Neural progenitor cell (in vitro differentiated cells): ENCODE data around the gene LRRTM4.

ENCODE experiments used
- EZH2 ChIP-seq: fragments of 200-600 bp; sonication (generic); IDR thresholded peaks from 2 replicates; pipeline ENCODE4 v1.6.1; 2017; ENCODE audit warnings: antibody characterized with exemption, mild to moderate bottlenecking, moderate library complexity
- EZH2phosphoT487 ChIP-seq: fragments of 200-600 bp; sonication (generic); IDR thresholded peaks from 2 replicates; pipeline ENCODE4 v1.6.1; 2017; ENCODE audit warnings: antibody characterized with exemption
- TF ChIP-seq, protein P1 (sequence below): fragments of 200-600 bp; sonication (generic); IDR thresholded peaks from 2 replicates; pipeline ENCODE4 v1.5.1; 2017; ENCODE audit warnings: antibody characterized with exemption, mild to moderate bottlenecking

DNA sequence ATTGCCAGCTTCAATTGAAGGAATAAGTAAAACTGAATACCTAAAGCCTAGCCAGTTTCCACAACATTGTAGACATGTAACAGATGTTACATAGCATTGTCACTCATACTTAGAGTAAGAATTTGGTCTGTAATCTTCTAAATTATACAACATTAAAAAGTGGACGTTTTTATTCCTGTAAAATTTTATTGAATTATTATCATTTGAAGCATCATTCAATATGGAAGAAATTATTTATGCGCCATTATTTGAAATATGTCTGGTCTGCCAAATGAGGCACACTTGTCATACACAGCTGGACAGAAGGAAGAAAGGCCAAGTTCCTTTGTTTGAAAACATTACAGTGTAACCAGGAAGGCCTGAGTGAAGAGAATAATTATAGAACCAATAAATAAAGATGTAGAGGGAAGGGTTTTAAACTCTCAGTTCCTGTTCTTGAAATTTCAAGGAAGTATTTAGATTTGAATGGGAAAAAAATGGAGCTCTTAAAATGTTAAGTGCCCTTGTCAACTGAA, 575.5 kb downstream of the LRRTM4 start:
- TF ChIP-seq, protein P1, sequence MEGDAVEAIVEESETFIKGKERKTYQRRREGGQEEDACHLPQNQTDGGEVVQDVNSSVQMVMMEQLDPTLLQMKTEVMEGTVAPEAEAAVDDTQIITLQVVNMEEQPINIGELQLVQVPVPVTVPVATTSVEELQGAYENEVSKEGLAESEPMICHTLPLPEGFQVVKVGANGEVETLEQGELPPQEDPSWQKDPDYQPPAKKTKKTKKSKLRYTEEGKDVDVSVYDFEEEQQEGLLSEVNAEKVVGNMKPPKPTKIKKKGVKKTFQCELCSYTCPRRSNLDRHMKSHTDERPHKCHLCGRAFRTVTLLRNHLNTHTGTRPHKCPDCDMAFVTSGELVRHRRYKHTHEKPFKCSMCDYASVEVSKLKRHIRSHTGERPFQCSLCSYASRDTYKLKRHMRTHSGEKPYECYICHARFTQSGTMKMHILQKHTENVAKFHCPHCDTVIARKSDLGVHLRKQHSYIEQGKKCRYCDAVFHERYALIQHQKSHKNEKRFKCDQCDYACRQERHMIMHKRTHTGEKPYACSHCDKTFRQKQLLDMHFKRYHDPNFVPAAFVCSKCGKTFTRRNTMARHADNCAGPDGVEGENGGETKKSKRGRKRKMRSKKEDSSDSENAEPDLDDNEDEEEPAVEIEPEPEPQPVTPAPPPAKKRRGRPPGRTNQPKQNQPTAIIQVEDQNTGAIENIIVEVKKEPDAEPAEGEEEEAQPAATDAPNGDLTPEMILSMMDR: no peak
- no peak for TF ChIP-seq EZH2phosphoT487
- TF ChIP-seq EZH2: no peak
